Heart left ventricle (tissue), 13 donors: ENCODE results near the gene PCBP3.

ENCODE experiments used
- POLR2A ChIP-seq, 2 donors: fragments of 450-650 bp; IDR thresholded peaks; one replicate each; pipeline ENCODE4 v1.6.1; 2017; ENCODE audit warnings: antibody characterized with exemption in 2 of 2, mild to moderate bottlenecking in 2 of 2, moderate library complexity in 2 of 2
- TF ChIP-seq, protein P1 (sequence below), 12 donors: fragments of 200-600 bp; sonication (generic) in 4 of 12; IDR thresholded peaks; one replicate each; pipeline versions ENCODE4 v1.5.0 to v1.8.0; 2018 to 2022; ENCODE audit warnings: antibody characterized with exemption in 12 of 12, mild to moderate bottlenecking in 5 of 12
- donor health status: ischemic (EF 13 %, LVEDD 7.1; RV severe dilation, severe dysfunction).
- donor health status: DM: no; HTN: yes; CAD: no.
- donor health status: DM: no; HTN: no; CAD: no.
- donor health status: ischemic (EF 25% LVEDD 6.9; RV normal size, moderate dysfunction).
- donor health status: ischemic (EF 25% LVEDD 5.7; RV mildly dilated, moderate dysfunction).
- donor health status: ischemic (EF 35%, LVEDD 5.7; RV mildly dilated, moderate dysfunction).
- donor health status: nonischemic (EF 11% LVEDD 7.7; RV severe dilation, severe dysfunction).
- donor health status: DM: yes; HTN: yes; CAD: no.
- donor health status: PGD.
- donor health status: ischemic (EF 29% LVEDD 5.4; RV normal size, mild dysfunction).
- donor health status: nonischemic (EF 23%, LVEDD 6.1; RV moderate dilation, normal function).

DNA sequence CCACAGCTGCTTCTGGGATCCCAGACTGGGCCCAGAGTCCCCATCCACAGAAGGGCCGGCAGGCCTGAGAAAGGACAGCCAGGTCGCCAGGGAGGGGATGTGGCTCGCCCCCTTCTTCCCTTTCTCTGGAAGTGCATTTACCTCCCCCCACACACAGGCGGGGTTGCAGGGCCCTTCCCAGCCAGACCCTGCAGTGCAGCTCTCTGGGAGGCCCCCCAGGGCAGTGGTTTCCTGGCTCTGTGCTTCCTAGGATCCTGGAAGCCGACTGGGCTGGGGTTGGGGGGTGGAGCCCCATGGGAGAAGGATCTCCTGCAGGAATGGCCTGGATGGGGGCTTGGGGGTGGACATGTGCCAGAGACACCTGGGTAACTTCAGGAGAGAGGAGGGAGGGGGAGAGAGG, 333.9 kb downstream of the PCBP3 start:
- TF ChIP-seq, protein P1, sequence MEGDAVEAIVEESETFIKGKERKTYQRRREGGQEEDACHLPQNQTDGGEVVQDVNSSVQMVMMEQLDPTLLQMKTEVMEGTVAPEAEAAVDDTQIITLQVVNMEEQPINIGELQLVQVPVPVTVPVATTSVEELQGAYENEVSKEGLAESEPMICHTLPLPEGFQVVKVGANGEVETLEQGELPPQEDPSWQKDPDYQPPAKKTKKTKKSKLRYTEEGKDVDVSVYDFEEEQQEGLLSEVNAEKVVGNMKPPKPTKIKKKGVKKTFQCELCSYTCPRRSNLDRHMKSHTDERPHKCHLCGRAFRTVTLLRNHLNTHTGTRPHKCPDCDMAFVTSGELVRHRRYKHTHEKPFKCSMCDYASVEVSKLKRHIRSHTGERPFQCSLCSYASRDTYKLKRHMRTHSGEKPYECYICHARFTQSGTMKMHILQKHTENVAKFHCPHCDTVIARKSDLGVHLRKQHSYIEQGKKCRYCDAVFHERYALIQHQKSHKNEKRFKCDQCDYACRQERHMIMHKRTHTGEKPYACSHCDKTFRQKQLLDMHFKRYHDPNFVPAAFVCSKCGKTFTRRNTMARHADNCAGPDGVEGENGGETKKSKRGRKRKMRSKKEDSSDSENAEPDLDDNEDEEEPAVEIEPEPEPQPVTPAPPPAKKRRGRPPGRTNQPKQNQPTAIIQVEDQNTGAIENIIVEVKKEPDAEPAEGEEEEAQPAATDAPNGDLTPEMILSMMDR (IDR thresholded peaks at IDR 0.05): no peak
- TF ChIP-seq POLR2A (IDR thresholded peaks at IDR 0.05): no peak
